Aorta (tissue), 5 donors: ENCODE measurements around the gene ALS2. TPM values are rescaled to one million over a fixed set of nuclear protein-coding genes. Genes with fewer than 3 reads are reported as not detected.

Source experiments
- ATAC-seq: fragments of 200-7000 bp; cut with Tn5 transposase; one replicate; pipeline ENCODE4 v1.9.1; 2022; ENCODE audit warnings: moderate library complexity; ENCODE audit not compliant: low FRiP score
- DNase-seq, 2 donors: peaks; one replicate each; pipeline ENCODE4 v3.0.0-alpha.2; 2020
- H3K27ac ChIP-seq, 2 donors: one replicate each; pipeline ENCODE4 v1.5.1; 2013; ENCODE audit warnings: low read length in 2 of 2, mild to moderate bottlenecking in 2 of 2, moderate library complexity in 2 of 2, control low read depth in 1 of 2, inconsistent platforms in 1 of 2, low read depth in 1 of 2
- H3K27me3 ChIP-seq, 2 donors: one replicate each; pipeline ENCODE4 v1.6.1; 2013; ENCODE audit warnings: control low read depth in 1 of 2, low read length in 1 of 2, mild to moderate bottlenecking in 1 of 2, moderate library complexity in 1 of 2; ENCODE audit not compliant: insufficient read depth in 2 of 2, control insufficient read depth in 1 of 2
- H3K36me3 ChIP-seq, 2 donors: one replicate each; pipeline ENCODE4 v1.6.1; 2013; ENCODE audit warnings: control low read depth in 1 of 2, low read length in 1 of 2, mild to moderate bottlenecking in 1 of 2; ENCODE audit not compliant: insufficient read depth in 2 of 2, control insufficient read depth in 1 of 2
- H3K4me1 ChIP-seq, 2 donors: one replicate each; pipeline ENCODE4 v1.6.1; 2013; ENCODE audit warnings: low read length in 2 of 2, control low read depth in 1 of 2, mild to moderate bottlenecking in 1 of 2, moderate library complexity in 1 of 2; ENCODE audit not compliant: insufficient read depth in 2 of 2, control insufficient read depth in 1 of 2
- H3K4me3 ChIP-seq, 2 donors: one replicate each; pipeline ENCODE4 v1.5.1; 2013; ENCODE audit warnings: low read length in 2 of 2, control low read depth in 1 of 2, mild to moderate bottlenecking in 1 of 2
- H3K9me3 ChIP-seq: one replicate; pipeline ENCODE4 v1.6.1; 2013; ENCODE audit warnings: mild to moderate bottlenecking, low read length; ENCODE audit not compliant: control insufficient read depth
- WGBS, 2 donors: extraction: QIAGEN DNeasy Blood & Tissue Kit; methylation state at CpG; one replicate each; pipeline ENCODE4 v1.1.7; 2013; 5-methylcytosine and 5-hydroxymethylcytosine counted together
- intact Hi-C, 2 donors: fragments of 100-400 bp; cut with DNase I; formaldehyde crosslinking; loops; one replicate each; pipeline versions ENCODE4 v1.14.2 to v1.15.0; 2022
- polyA plus RNA-seq, 2 donors: library from polyadenylated mRNA; stranded (reverse); fragments of 200-250 nt; gene quantifications; one replicate each; pipeline ENCODE4 v1.2.3, GENCODE V29; 2013
- total RNA-seq, 2 donors: library from RNA; stranded (reverse); fragmentation: NEBNext Ultra II Directional; extraction: Animal tissue kit (Norgen Biotek cat#: 25700); gene quantifications; one replicate each; pipeline ENCODE4 v1.2.1, GENCODE V29; 2021
- donor health status: healthy with polysubstance abuse.
- donor health status: Bipolar disorder and iron deficiency.
- donor health status: DM: no; HTN: no; CAD: no.
- donor health status: DM: no; HTN: no; CAD: no.
- donor health status: DM: yes; HTN: yes; CAD: no.

Gene ALS2
- total and polyA plus RNA-seq, 4 donors = 9.2 to 26.4 (median 17.2) TPM

- peaks cover 0 to 14% of the 10 kb centered on the region in 2 donors for H3K36me3 ChIP-seq
- H3K4me1 ChIP-seq = no peaks in the 10 kb centered on the region
- H3K27ac ChIP-seq = no peak overlapping the region
- intact Hi-C loops = no loop called here
- no peaks in the 10 kb centered on the region for H3K9me3 ChIP-seq
- H3K4me3 ChIP-seq = no peak overlapping the region
- DNase-seq (no peak), ATAC-seq (no peak)
- WGBS, 2 donors = 0% methylated on average over 1 of the region's 1 CpG
- H3K27me3 ChIP-seq = no peaks in the 10 kb centered on the region
Observed at GRCh38 chr2:201758234-201758633, 22.5 kb downstream of the ALS2 start.

- intact Hi-C loops = no loop called here
- H3K27me3 ChIP-seq = no peaks in the 10 kb centered on the region
- WGBS, 2 donors = 89 to 94% methylated on average over 6 of the region's 6 CpGs
- ATAC-seq (no peak), DNase-seq (no peak)
- peaks cover 0 to 5% of the 10 kb centered on the region in 2 donors for H3K36me3 ChIP-seq
- no peaks in the 10 kb centered on the region for H3K4me1 ChIP-seq
- no peaks in the 10 kb centered on the region for H3K9me3 ChIP-seq
- no peak overlapping the region for H3K27ac ChIP-seq
- no peak overlapping the region for H3K4me3 ChIP-seq
Observed at GRCh38 chr2:201754717-201755415, 25.9 kb downstream of the ALS2 start.

- Histone ChIP-seq H3K9me3 (no peaks in the 10 kb centered on the region), H3K4me3 (no peak overlapping the region), H3K36me3 (peaks cover 0 to 2% of the 10 kb centered on the region in 2 donors)
Observed at GRCh38 chr2:201751566-201751965, 29.2 kb downstream of the ALS2 start.

GRCh38 chr2:201746551-201746950 is 34.2 kb downstream of the ALS2 start:
- no peak overlapping the region for H3K27ac ChIP-seq
- no peak for DNase-seq
- no peaks in the 10 kb centered on the region for H3K4me1 ChIP-seq
- no peaks in the 10 kb centered on the region for H3K9me3 ChIP-seq
- H3K4me3 ChIP-seq = no peak overlapping the region
- H3K36me3 ChIP-seq = peaks cover 0 to 4% of the 10 kb centered on the region in 2 donors
- ATAC-seq = no peak
- 78 to 81% methylated on average over 6 of the region's 6 CpGs for whole genome bisulfite sequencing, 2 donors
- intact Hi-C loops = no loop called here
- H3K27me3 ChIP-seq = no peaks in the 10 kb centered on the region

More at GRCh38 chr2:201751566-201751965, 29.2 kb downstream of the ALS2 start:
- DNase-seq (no peak), ATAC-seq (no peak)
- intact Hi-C loops = no loop called here
- 73 to 74% methylated on average over 5 of the region's 5 CpGs for WGBS, 2 donors
- Histone ChIP-seq H3K4me1 (no peaks in the 10 kb centered on the region), H3K27me3 (no peaks in the 10 kb centered on the region), H3K27ac (no peak overlapping the region)

GRCh38 chr2:201735486-201735885 is 45.2 kb downstream of the ALS2 start:
- H3K9me3 ChIP-seq = no peaks in the 10 kb centered on the region
- 64 to 66% methylated on average over 2 of the region's 2 CpGs for WGBS, 2 donors
- no peaks in the 10 kb centered on the region for H3K4me1 ChIP-seq
- no peak overlapping the region for H3K27ac ChIP-seq
- peaks cover 0 to 8% of the 10 kb centered on the region in 2 donors for H3K36me3 ChIP-seq
- ATAC-seq (no peak), DNase-seq (no peak)
- no peak overlapping the region for H3K4me3 ChIP-seq
- intact Hi-C loops = no loop called here
- H3K27me3 ChIP-seq = no peaks in the 10 kb centered on the region

GRCh38 chr2:201734111-201734510 is 46.6 kb downstream of the ALS2 start:
- DNase-seq (no peak), ATAC-seq (no peak)
- no peaks in the 10 kb centered on the region for H3K27me3 ChIP-seq
- H3K9me3 ChIP-seq = no peaks in the 10 kb centered on the region
- no peak overlapping the region for H3K4me3 ChIP-seq
- H3K4me1 ChIP-seq = no peaks in the 10 kb centered on the region
- intact Hi-C loops = no loop called here
- WGBS, 2 donors = 68 to 73% methylated on average over 4 of the region's 4 CpGs
- no peak overlapping the region for H3K27ac ChIP-seq
- H3K36me3 ChIP-seq = peaks cover 0 to 8% of the 10 kb centered on the region in 2 donors

GRCh38 chr2:201733544-201733943 is 47.2 kb downstream of the ALS2 start:
- Histone ChIP-seq H3K4me3 (no peak overlapping the region), H3K9me3 (no peaks in the 10 kb centered on the region), H3K27me3 (no peaks in the 10 kb centered on the region), H3K27ac (no peak overlapping the region), H3K4me1 (no peaks in the 10 kb centered on the region), H3K36me3 (peaks cover 0 to 7% of the 10 kb centered on the region in 2 donors)
- intact Hi-C loops = no loop called here
- ATAC-seq = no peak
- no peak for DNase-seq
- WGBS, 2 donors = 92 to 97% methylated on average over 1 of the region's 1 CpG

- 87 to 88% methylated on average over 5 of the region's 5 CpGs for WGBS, 2 donors
Observed at GRCh38 chr2:201730651-201731285, 50.0 kb downstream of the ALS2 start.

GRCh38 chr2:201715459-201715858 is 65.3 kb downstream of the ALS2 start:
- DNase-seq (no peak), ATAC-seq (no peak)
- H3K4me1 ChIP-seq = no peaks in the 10 kb centered on the region
- H3K27me3 ChIP-seq = no peaks in the 10 kb centered on the region
- peaks cover 2 to 9% of the 10 kb centered on the region in 2 donors for H3K36me3 ChIP-seq
- 89 to 90% methylated on average over 6 of the region's 6 CpGs for WGBS, 2 donors
- intact Hi-C loops = no loop called here
- H3K27ac ChIP-seq = no peak overlapping the region
- no peaks in the 10 kb centered on the region for H3K9me3 ChIP-seq
- H3K4me3 ChIP-seq = no peak overlapping the region

More at GRCh38 chr2:201730651-201731285, 50.0 kb downstream of the ALS2 start:
- ATAC-seq (no peak), DNase-seq (no peak)
- Histone ChIP-seq H3K9me3 (no peaks in the 10 kb centered on the region), H3K36me3 (peaks cover 3 to 8% of the 10 kb centered on the region in 2 donors), H3K4me1 (no peaks in the 10 kb centered on the region), H3K27ac (no peak overlapping the region), H3K27me3 (no peaks in the 10 kb centered on the region), H3K4me3 (no peak overlapping the region)
- intact Hi-C loops = no loop called here
